Glutamatergic neuron (in vitro differentiated cells): ENCODE results near the gene GOLGA6A. TPM values are rescaled to one million over a fixed set of nuclear protein-coding genes. Genes with fewer than 3 reads are reported as not detected.

Experiments
- DNase-seq: peaks from one replicate; pipeline ENCODE4 v3.0.0; 2022
- H3K27ac Mint-ChIP-seq: one replicate; pipeline ENCODE4 v1.8.0; 2020; ENCODE audit warnings: mild to moderate bottlenecking, mixed read lengths, inconsistent platforms; ENCODE audit not compliant: unreplicated experiment
- H3K27me3 Mint-ChIP-seq: one replicate; pipeline ENCODE4 v1.8.0; 2020; ENCODE audit warnings: mild to moderate bottlenecking, moderate library complexity, mixed read lengths, inconsistent platforms; ENCODE audit not compliant: unreplicated experiment
- H3K36me3 Mint-ChIP-seq: one replicate; pipeline ENCODE4 v1.8.0; 2020; ENCODE audit warnings: mild to moderate bottlenecking, mixed read lengths, inconsistent platforms; ENCODE audit not compliant: unreplicated experiment
- H3K4me1 Mint-ChIP-seq: one replicate; pipeline ENCODE4 v1.8.0; 2020; ENCODE audit warnings: mild to moderate bottlenecking, low read depth, mixed read lengths, inconsistent platforms; ENCODE audit not compliant: unreplicated experiment
- H3K4me3 Mint-ChIP-seq: one replicate; pipeline ENCODE4 v1.8.0; 2020; ENCODE audit warnings: mild to moderate bottlenecking, mixed read lengths, inconsistent platforms; ENCODE audit not compliant: unreplicated experiment
- H3K9me3 Mint-ChIP-seq: one replicate; pipeline ENCODE4 v1.8.0; 2020; ENCODE audit warnings: mild to moderate bottlenecking, moderate library complexity, mixed read lengths, inconsistent platforms; ENCODE audit not compliant: unreplicated experiment
- CTCF ChIP-seq: fragments of 200-600 bp; sonication (generic); IDR thresholded peaks from one replicate; pipeline ENCODE4 v1.5.0; 2021; ENCODE audit not compliant: partially characterized antibody, unreplicated experiment
- total RNA-seq: library from RNA; stranded (reverse); fragmentation: NEBNext Ultra II Directional; extraction: Animal tissue kit (Norgen Biotek cat#: 25700); gene quantifications from one replicate; pipeline ENCODE4 v1.2.1, GENCODE V29; 2021; ENCODE audit not compliant: unreplicated experiment

The GOLGA6A gene
- total RNA-seq, 1 donor from 2014 or later: 0.83 TPM

GRCh38 chr15:74046275-74046674 lies 36.1 kb downstream of the GOLGA6A start:
- no peaks in the 10 kb centered on the region for H3K36me3 Mint-ChIP-seq
- peaks cover 11% of the 10 kb centered on the region for H3K4me1 Mint-ChIP-seq
- H3K27me3 Mint-ChIP-seq: peaks cover 6% of the 10 kb centered on the region
- no peak for DNase-seq
- no peak overlapping the region for H3K4me3 Mint-ChIP-seq
- H3K9me3 Mint-ChIP-seq: peaks cover 4% of the 10 kb centered on the region
- no peak for TF ChIP-seq CTCF
- H3K27ac Mint-ChIP-seq: no peak overlapping the region

GRCh38 chr15:74045636-74046274 lies 36.6 kb downstream of the GOLGA6A start:
- Mint-ChIP-seq H3K27ac (no peak overlapping the region), H3K4me1 (peaks cover 11% of the 10 kb centered on the region), H3K9me3 (peaks cover 4% of the 10 kb centered on the region), H3K4me3 (no peak overlapping the region), H3K27me3 (peaks cover 6% of the 10 kb centered on the region), H3K36me3 (no peaks in the 10 kb centered on the region)
- no peak for TF ChIP-seq CTCF
- DNase-seq: no peak

GRCh38 chr15:74045184-74045583 lies 37.2 kb downstream of the GOLGA6A start:
- Mint-ChIP-seq H3K4me3 (no peak overlapping the region), H3K9me3 (peaks cover 4% of the 10 kb centered on the region), H3K27ac (no peak overlapping the region), H3K36me3 (no peaks in the 10 kb centered on the region), H3K27me3 (peaks cover 6% of the 10 kb centered on the region), H3K4me1 (peaks cover 6% of the 10 kb centered on the region)
- TF ChIP-seq CTCF: no peak
- DNase-seq: no peak

GRCh38 chr15:74044267-74045110 lies 37.9 kb downstream of the GOLGA6A start:
- no peaks in the 10 kb centered on the region for H3K36me3 Mint-ChIP-seq
- H3K27me3 Mint-ChIP-seq: peaks cover 3% of the 10 kb centered on the region
- no peak overlapping the region for H3K4me3 Mint-ChIP-seq
- peaks cover 6% of the 10 kb centered on the region for H3K4me1 Mint-ChIP-seq
- peaks cover 4% of the 10 kb centered on the region for H3K9me3 Mint-ChIP-seq
- no peak for DNase-seq
- no peak for TF ChIP-seq CTCF
- H3K27ac Mint-ChIP-seq: no peak overlapping the region
